ENCODE results near the gene DNAH3.

DNAH3 gene

GRCh38 chr16:20918486-20919239 is 232.0 kb downstream of the DNAH3 start:
- H3K36me3 ChIP-seq (replicated peaks; ENCODE audit: insufficient read depth, low read length): no peaks in the 10 kb centered on the region
- DNase-seq: no peak
- TF ChIP-seq EZH2phosphoT487 (IDR thresholded peaks at IDR 0.05; ENCODE audit: low read length): no peak
- no peak for TF ChIP-seq CTCF (IDR thresholded peaks at IDR 0.05; ENCODE audit: low read length)
- TF ChIP-seq EZH2 (optimal IDR thresholded peaks at IDR 0.05; ENCODE audit: low read depth, low read length): no peak
- no peaks in the 10 kb centered on the region for H3K9me3 ChIP-seq (replicated peaks; ENCODE audit: insufficient read depth, low read length)
- no peak overlapping the region for H3K4me2 ChIP-seq (ENCODE audit: low read depth, low read length)
- no peaks in the 10 kb centered on the region for H3K79me2 ChIP-seq (ENCODE audit: low read length)
- no peak overlapping the region for H3K4me3 ChIP-seq (ENCODE audit: low read length)
- H3K4me1 ChIP-seq (ENCODE audit: low read length): no peaks in the 10 kb centered on the region
- H3K27ac ChIP-seq (ENCODE audit: low read length): no peak overlapping the region
- H3K9ac ChIP-seq (ENCODE audit: low read length): no peak overlapping the region
- no peaks in the 10 kb centered on the region for H3F3A ChIP-seq (ENCODE audit: insufficient read depth, low read length)
- no peaks in the 10 kb centered on the region for H4K20me1 ChIP-seq (ENCODE audit: insufficient read depth, low read length)
- no peaks in the 10 kb centered on the region for H3K9me2 ChIP-seq (replicated peaks; ENCODE audit: insufficient read depth, low read length)
- no peaks in the 10 kb centered on the region for H3K27me3 ChIP-seq (replicated peaks; ENCODE audit: insufficient read depth, low read length)
- H2AFZ ChIP-seq (ENCODE audit: low read length): no peak overlapping the region

- Histone ChIP-seq H3K79me2 (ENCODE audit: low read length) (no peaks in the 10 kb centered on the region), H3K36me3 (replicated peaks; ENCODE audit: insufficient read depth, low read length) (no peaks in the 10 kb centered on the region), H3K9ac (ENCODE audit: low read length) (no peak overlapping the region), H3K9me3 (replicated peaks; ENCODE audit: insufficient read depth, low read length) (no peaks in the 10 kb centered on the region), H3K4me3 (ENCODE audit: low read length) (no peak overlapping the region), H3K27me3 (replicated peaks; ENCODE audit: insufficient read depth, low read length) (no peaks in the 10 kb centered on the region), H3K4me2 (ENCODE audit: low read depth, low read length) (no peak overlapping the region), H3K27ac (ENCODE audit: low read length) (no peak overlapping the region), H3F3A (ENCODE audit: insufficient read depth, low read length) (no peaks in the 10 kb centered on the region), H3K9me2 (replicated peaks; ENCODE audit: insufficient read depth, low read length) (no peaks in the 10 kb centered on the region), H2AFZ (ENCODE audit: low read length) (no peak overlapping the region), H3K4me1 (ENCODE audit: low read length) (no peaks in the 10 kb centered on the region), H4K20me1 (ENCODE audit: insufficient read depth, low read length) (no peaks in the 10 kb centered on the region)
- DNase-seq: no peak
- TF ChIP-seq CTCF (IDR thresholded peaks at IDR 0.05; ENCODE audit: low read length): no peak
- TF ChIP-seq EZH2phosphoT487 (IDR thresholded peaks at IDR 0.05; ENCODE audit: low read length): no peak
- TF ChIP-seq EZH2 (optimal IDR thresholded peaks at IDR 0.05; ENCODE audit: low read depth, low read length): no peak
Observed at GRCh38 chr16:20916942-20917341, 233.7 kb downstream of the DNAH3 start.

GRCh38 chr16:20916289-20916688 is 234.4 kb downstream of the DNAH3 start:
- Histone ChIP-seq H3K79me2 (ENCODE audit: low read length) (no peaks in the 10 kb centered on the region), H3K4me1 (ENCODE audit: low read length) (no peaks in the 10 kb centered on the region), H3K9me3 (replicated peaks; ENCODE audit: insufficient read depth, low read length) (no peaks in the 10 kb centered on the region), H2AFZ (ENCODE audit: low read length) (no peak overlapping the region), H4K20me1 (ENCODE audit: insufficient read depth, low read length) (no peaks in the 10 kb centered on the region), H3K4me2 (ENCODE audit: low read depth, low read length) (no peak overlapping the region), H3K27ac (ENCODE audit: low read length) (no peak overlapping the region), H3K27me3 (replicated peaks; ENCODE audit: insufficient read depth, low read length) (no peaks in the 10 kb centered on the region), H3K4me3 (ENCODE audit: low read length) (no peak overlapping the region), H3K9ac (ENCODE audit: low read length) (no peak overlapping the region), H3K9me2 (replicated peaks; ENCODE audit: insufficient read depth, low read length) (no peaks in the 10 kb centered on the region), H3F3A (ENCODE audit: insufficient read depth, low read length) (no peaks in the 10 kb centered on the region), H3K36me3 (replicated peaks; ENCODE audit: insufficient read depth, low read length) (no peaks in the 10 kb centered on the region)
- DNase-seq: no peak
- TF ChIP-seq EZH2phosphoT487 (IDR thresholded peaks at IDR 0.05; ENCODE audit: low read length) (no peak), CTCF (IDR thresholded peaks at IDR 0.05; ENCODE audit: low read length) (no peak), EZH2 (optimal IDR thresholded peaks at IDR 0.05; ENCODE audit: low read depth, low read length) (no peak)
